T47D (cell line): Measurements from ENCODE around the gene STXBP1.

Experiments used
- DNase-seq, 2 experiments: peaks; one replicate each; pipeline versions ENCODE4 v3.0.0 to v3.0.0-alpha.2; 2011 to 2012; ENCODE audit warnings: low read depth in 1 of 2, low spot score in 1 of 2
- JUND ChIP-seq: IDR thresholded peaks from 2 replicates; pipeline ENCODE4 v1.6.1; 2012; ENCODE audit warnings: low read depth
- in situ Hi-C: cut with HindIII; loops from 2 replicates; pipeline ENCODE4 v1.10.0; 2016; ENCODE audit warnings: low sequenced_read_pairs, low pct_unique_long_range_greater_than_20kb

Gene STXBP1

GRCh38 chr9:127703289-127703946, 91.3 kb downstream of the STXBP1 start:
- no peak for TF ChIP-seq JUND
- in situ Hi-C loops, result no loop called here
- DNase-seq, result no peak

DNA sequence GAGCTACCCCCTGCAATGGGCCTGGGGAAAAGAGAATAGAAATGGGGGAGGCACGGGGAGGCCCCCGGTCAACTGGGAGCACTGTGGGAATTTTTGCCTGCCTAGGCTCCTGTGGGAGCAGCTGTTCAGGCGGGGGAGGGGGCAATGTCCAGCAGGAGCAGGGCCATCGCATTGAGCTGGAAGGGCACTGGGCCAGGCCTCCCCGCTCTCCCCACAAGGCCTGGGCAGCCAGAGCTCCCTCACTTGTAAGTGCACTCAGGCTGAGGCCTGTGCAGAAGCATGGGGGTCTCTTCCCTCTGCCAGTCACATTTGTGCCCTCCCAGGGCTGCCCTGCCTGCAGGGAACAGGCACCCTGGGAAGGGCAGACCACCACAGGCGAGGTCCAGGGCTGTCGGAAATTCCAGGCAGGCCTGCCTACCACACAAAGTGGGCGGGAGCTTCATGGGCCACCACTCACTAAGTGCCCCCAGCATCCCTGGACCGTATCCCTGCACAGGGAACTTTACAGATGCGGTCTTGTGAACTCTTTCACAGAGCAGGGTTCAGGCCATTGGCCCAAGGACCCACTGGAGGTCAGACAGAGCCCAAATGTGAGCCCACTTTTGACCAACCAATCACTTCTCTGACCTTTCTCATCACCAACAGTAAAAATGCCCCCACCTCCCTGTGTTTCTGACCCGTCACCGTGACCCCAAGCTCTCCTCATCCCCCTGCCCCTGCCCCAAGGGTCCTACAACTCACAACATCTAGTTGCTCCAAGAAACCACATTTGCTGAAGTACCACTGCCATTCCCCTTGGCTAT, 93.7 kb downstream of the STXBP1 start:
- no peak for TF ChIP-seq JUND
- DNase-seq, result no peak
- in situ Hi-C loops, result no loop called here

GRCh38 chr9:127706836-127707241, 94.8 kb downstream of the STXBP1 start, which contains the start of gene CFAP157:
TSS of gene CFAP157 (plus strand) at chr9:127706988. CDS start at chr9:127707032, 44 bp downstream.
- TF ChIP-seq JUND, result no peak
- DNase-seq, result peak; percentile 76 to 97
- in situ Hi-C loops, result no loop called here

- TF ChIP-seq JUND, result no peak
- DNase-seq, result peak; percentile 63 to 88
- in situ Hi-C loops, result no loop called here
These were observed 95.7 kb downstream of the STXBP1 start for GRCh38 chr9:127707766-127708165.

DNA sequence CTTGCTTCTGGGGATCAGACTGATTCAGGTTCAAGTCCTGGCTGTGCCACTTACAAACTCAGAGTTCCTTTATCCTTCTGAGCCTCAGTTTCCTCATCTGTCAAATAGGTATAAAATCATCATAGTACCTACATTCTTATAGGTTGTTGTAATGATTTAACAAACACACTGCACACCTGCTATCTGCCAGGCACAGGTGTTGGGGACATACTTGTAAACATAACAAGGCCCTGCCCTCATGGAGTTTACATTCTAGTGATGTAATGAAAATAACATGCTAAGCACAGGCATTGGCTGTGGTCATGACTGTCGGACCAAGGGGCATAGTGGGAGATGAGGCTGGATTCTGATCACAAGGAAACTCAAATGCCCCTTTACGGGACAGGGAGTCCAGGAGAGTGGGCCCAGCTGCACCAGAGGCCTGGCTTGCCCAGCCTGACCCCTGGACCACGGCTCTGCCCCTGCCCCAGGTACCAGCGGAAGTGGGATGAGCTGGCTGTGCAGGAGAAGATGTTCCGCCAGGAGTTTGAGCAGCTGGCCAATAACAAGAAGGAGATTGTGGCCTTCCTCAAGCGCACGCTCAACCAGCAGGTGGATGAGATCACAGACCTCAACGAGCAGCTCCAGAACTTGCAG, 97.0 kb downstream of the STXBP1 start:
- DNase-seq, result no peak
- TF ChIP-seq JUND, result no peak
- in situ Hi-C loops, result no loop called here

- DNase-seq, result no peak
- TF ChIP-seq JUND, result no peak
- in situ Hi-C loops, result no loop called here
These were observed 98.2 kb downstream of the STXBP1 start for GRCh38 chr9:127710204-127710783.

DNA sequence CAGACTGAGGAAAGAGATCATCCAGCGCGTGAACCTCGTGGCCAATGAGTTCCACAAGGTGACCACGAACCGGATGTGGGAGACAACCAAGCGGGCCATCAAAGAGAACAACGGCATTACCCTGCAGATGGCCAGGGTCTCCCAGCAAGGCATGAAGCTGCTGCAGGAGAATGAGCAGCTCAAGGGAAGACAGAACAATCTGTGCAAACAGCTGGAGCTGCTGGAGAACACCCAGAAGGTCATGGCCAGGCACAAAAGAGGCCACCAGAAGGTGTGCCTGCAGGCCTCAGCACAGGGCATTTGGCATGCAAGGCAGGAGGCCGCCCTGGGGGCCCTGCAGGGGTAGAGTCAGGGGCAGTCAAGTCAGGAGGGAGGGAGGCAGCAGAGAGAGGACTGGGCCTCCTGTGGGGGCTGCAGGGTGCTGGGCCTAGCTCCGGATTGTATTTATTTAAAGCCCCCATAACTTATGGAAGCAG, 99.2 kb downstream of the STXBP1 start:
- in situ Hi-C loops, result no loop called here
- TF ChIP-seq JUND, result no peak
- no peak for DNase-seq

DNA sequence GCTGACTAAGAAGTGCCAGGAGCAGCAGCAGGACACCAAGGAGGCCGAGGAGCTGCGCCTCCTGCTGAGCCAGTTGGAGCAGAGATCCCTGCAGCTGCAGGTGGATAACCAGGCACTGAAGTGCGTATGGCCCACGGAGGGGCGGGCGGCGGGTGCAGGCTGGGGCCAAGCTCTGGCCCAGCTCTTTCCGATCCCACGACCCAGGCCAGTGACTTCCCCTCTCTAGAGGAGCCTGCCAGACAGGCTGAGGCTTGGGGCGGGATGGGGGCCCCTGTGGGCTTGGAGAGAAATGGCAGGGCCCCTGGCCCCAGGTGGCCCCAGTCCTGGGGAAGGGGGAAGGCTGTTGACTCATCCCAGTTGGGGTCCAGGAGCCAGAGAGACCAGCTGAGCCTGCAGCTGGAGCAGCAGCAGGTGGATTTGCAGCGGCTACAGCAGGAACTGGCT, 99.8 kb downstream of the STXBP1 start:
- no peak for TF ChIP-seq JUND
- DNase-seq, result no peak
- in situ Hi-C loops, result no loop called here

DNA sequence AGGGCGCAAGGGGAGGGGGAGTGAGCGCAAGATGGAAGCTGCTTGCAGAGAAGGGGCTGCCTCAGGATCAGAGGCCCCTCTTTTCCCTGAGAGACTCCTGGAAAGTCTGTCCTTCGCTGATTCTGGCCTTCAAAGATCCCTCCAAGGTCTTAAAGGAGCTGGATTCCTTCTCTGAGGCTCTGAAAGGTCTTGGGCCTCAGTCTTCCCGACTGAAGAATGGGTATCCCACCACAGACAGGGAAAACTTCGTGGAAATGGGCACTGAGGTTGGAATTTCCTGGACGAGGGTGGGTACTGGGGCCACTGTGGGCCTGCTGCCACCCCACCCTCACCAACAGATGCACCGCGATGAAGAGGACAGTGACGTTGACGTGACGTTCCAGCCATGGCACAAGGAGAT, 100.3 kb downstream of the STXBP1 start:
- DNase-seq, result no peak
- no peak for TF ChIP-seq JUND
- in situ Hi-C loops, result no loop called here

DNA sequence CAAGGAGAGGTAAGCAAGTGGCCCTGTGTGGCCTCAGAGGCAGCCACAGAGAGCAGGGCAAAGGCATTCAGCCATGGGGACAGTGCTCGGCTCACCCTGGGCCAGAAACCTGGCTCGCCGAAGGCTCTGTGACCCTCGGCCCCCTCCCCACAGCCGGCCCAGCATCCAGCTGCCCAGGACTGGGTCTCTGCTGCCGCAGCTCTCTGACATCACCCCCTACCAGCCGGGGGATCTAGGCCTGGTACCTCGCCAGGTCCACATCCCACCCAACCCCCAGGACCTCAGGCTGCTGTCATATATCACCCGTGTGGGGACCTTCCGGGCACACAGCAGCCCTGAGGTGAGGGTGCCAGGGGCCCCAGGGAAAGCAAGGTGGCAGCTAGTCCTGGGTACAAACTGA, 100.8 kb downstream of the STXBP1 start:
- no peak for DNase-seq
- TF ChIP-seq JUND, result no peak
- in situ Hi-C loops, result no loop called here

DNA sequence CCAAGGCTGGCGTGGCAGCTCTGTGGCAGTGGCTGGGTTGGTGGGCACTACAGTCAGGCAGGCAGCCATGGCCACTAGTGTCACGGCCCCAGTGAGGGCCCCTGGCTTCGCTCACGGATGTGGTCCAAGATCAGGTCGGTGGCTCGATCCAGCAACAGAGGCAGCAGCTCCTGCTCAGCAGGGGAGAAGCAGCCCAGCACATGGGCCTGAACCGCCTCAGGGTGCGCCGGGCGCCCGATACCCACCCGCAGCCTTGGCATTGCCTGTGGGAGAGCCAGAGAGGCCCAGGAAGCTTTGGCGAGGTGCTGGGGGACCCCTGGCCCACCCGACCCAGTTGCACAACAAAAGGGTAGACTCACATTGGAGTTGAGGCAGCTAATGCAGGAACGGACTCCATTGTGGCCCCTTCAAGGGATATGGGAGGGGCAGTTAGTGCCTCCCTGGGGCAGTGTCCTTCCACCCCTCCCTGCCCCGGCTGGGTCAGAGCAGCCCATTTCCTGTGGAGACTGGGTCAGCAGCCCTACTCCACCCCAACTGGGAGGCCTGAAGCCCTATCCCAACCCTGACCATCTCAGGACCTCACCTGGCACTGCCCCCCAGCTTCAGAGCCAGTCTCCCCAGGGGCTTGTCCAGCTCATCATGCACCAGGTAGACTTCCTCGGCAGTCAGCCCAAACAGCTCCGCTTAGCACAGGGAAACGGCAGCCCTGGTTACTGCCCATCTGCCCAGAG, 102.1 kb downstream of the STXBP1 start:
- in situ Hi-C loops, result no loop called here
- DNase-seq, result no peak
- no peak for TF ChIP-seq JUND

- TF ChIP-seq JUND, result no peak
- DNase-seq, result peak in 1 of 2 experiments; percentile 42
- in situ Hi-C loops, result no loop called here
These were observed 102.9 kb downstream of the STXBP1 start for GRCh38 chr9:127714951-127715469.
